G401 (cell line): ENCODE measurements around the gene SMCO4. TPM values are rescaled to one million over a fixed set of nuclear protein-coding genes. Genes with fewer than 3 reads are reported as not detected.

Experiments
- DNase-seq: peaks from one replicate; pipeline ENCODE4 v3.0.0-alpha.2; 2015; ENCODE audit warnings: low spot score
- in situ Hi-C: cut with HindIII; loops from 2 replicates; pipeline ENCODE4 v1.10.0; 2016; ENCODE audit warnings: low sequenced_read_pairs, mixed read lengths
- total RNA-seq: library from RNA; depleted of rRNA; stranded (reverse); fragments of >200 nt; shearing (Covaris generic); gene quantifications from 2 replicates; pipeline ENCODE4 v1.2.3, GENCODE V29; 2014

Gene SMCO4
- total RNA-seq, 1 experiment from 2014 or later: not detected

GRCh38 chr11:93513772-93514171, 29.4 kb downstream of the SMCO4 start:
- DNase-seq: no peak
- in situ Hi-C loops: no loop called here

GRCh38 chr11:93512949-93513667, 30.1 kb downstream of the SMCO4 start:
- in situ Hi-C loops: no loop called here
- DNase-seq: no peak

- DNase-seq: no peak
- in situ Hi-C loops: no loop called here
Observed at GRCh38 chr11:93512073-93512475, 31.1 kb downstream of the SMCO4 start.

GRCh38 chr11:93510196-93510873, 32.9 kb downstream of the SMCO4 start:
- no peak for DNase-seq
- in situ Hi-C loops: no loop called here

- in situ Hi-C loops: no loop called here
- no peak for DNase-seq
Observed at GRCh38 chr11:93507517-93507916, 35.7 kb downstream of the SMCO4 start.

- in situ Hi-C loops: no loop called here
- no peak for DNase-seq
Observed at GRCh38 chr11:93505703-93506102, 37.5 kb downstream of the SMCO4 start.

GRCh38 chr11:93504110-93505095, 38.8 kb downstream of the SMCO4 start:
- DNase-seq: no peak
- in situ Hi-C loops: no loop called here

- in situ Hi-C loops: no loop called here
- no peak for DNase-seq
Observed at GRCh38 chr11:93501856-93502255, 41.3 kb downstream of the SMCO4 start.

GRCh38 chr11:93500759-93501158, 42.4 kb downstream of the SMCO4 start:
- DNase-seq: peak; percentile 95
- in situ Hi-C loops: no loop called here

- in situ Hi-C loops: no loop called here
- DNase-seq: no peak
Observed at GRCh38 chr11:93498641-93499040, 44.5 kb downstream of the SMCO4 start.

GRCh38 chr11:93498161-93498560, 45.0 kb downstream of the SMCO4 start:
- no peak for DNase-seq
- in situ Hi-C loops: no loop called here

GRCh38 chr11:93497596-93497995, 45.6 kb downstream of the SMCO4 start:
- in situ Hi-C loops: no loop called here
- no peak for DNase-seq

GRCh38 chr11:93494357-93494756, 48.8 kb downstream of the SMCO4 start:
- in situ Hi-C loops: no loop called here
- DNase-seq: no peak

GRCh38 chr11:93493252-93493897, 49.8 kb downstream of the SMCO4 start:
- no peak for DNase-seq
- in situ Hi-C loops: no loop called here

- no peak for DNase-seq
- in situ Hi-C loops: no loop called here
Observed at GRCh38 chr11:93492464-93493251, 50.5 kb downstream of the SMCO4 start.

- no peak for DNase-seq
- in situ Hi-C loops: no loop called here
Observed at GRCh38 chr11:93491973-93492372, 51.2 kb downstream of the SMCO4 start.

- no peak for DNase-seq
- in situ Hi-C loops: no loop called here
Observed at GRCh38 chr11:93490996-93491618, 52.1 kb downstream of the SMCO4 start.

- no peak for DNase-seq
- in situ Hi-C loops: no loop called here
Observed at GRCh38 chr11:93489841-93490240, 53.4 kb downstream of the SMCO4 start.
